Prostate gland (tissue), 2 donors: ENCODE results near the gene SLC25A21. TPM values are rescaled to one million over a fixed set of nuclear protein-coding genes. Genes with fewer than 3 reads are reported as not detected.

Experiments used
- DNase-seq: peaks from one replicate; pipeline ENCODE4 v3.0.0-alpha.2; 2019; ENCODE audit warnings: low spot score
- H3K27ac ChIP-seq, 2 donors: fragments of 200-600 bp; sonication (generic); 2 replicates each; pipeline ENCODE4 v1.5.1; 2017 to 2019
- H3K27me3 ChIP-seq: fragments of 200-600 bp; sonication (generic); replicated peaks from 2 replicates; pipeline ENCODE4 v1.5.1; 2019; ENCODE audit not compliant: insufficient read depth
- H3K36me3 ChIP-seq, 2 donors: fragments of 200-600 bp; sonication (generic); 1 replicate in 1 of 2; 2 replicates in 1 of 2; pipeline versions ENCODE4 v1.5.1 to v1.8.1; 2017 to 2019
- H3K4me1 ChIP-seq: fragments of 200-600 bp; sonication (generic); replicated peaks from 2 replicates; pipeline ENCODE4 v1.5.1; 2019
- H3K4me3 ChIP-seq, 2 donors: fragments of 200-600 bp; sonication (generic); 2 replicates each; pipeline ENCODE4 v1.5.1; 2017 to 2019
- H3K9me3 ChIP-seq: fragments of 200-600 bp; sonication (generic); 2 replicates; pipeline ENCODE4 v1.5.1; 2017
- POLR2A ChIP-seq: fragments of 450-650 bp; IDR thresholded peaks from one replicate; pipeline ENCODE4 v1.6.1; 2016; ENCODE audit warnings: antibody characterized with exemption, mild to moderate bottlenecking
- POLR2AphosphoS5 ChIP-seq: sonication (generic); formaldehyde crosslinking; IDR thresholded peaks from one replicate; pipeline ENCODE4 v1.6.1; 2017; ENCODE audit warnings: antibody characterized with exemption
- WGBS: methylation state at CpG from one replicate; pipeline ENCODE4 v1.1.5; 2018; 5-methylcytosine and 5-hydroxymethylcytosine counted together
- intact Hi-C: fragments of 100-400 bp; cut with DNase I; formaldehyde crosslinking; loops from one replicate; pipeline ENCODE4 v1.14.2; 2022
- total RNA-seq, 2 donors: library from RNA; depleted of rRNA; stranded (reverse); fragments of >200 nt; gene quantifications; one replicate each; pipeline ENCODE4 v1.1.0, GENCODE V29; 2016
- TF ChIP-seq, protein P1 (sequence below), 4 experiments: fragments of 200-600 bp in 2 of 4; fragments of 450-650 bp in 2 of 4; sonication (generic) in 2 of 4; IDR thresholded peaks; 1 replicate in 3 of 4; 2 replicates in 1 of 4; pipeline ENCODE4 v1.5.1; 2016 to 2019; ENCODE audit warnings: antibody characterized with exemption in 4 of 4, mild to moderate bottlenecking in 2 of 4, moderate library complexity in 2 of 4

Gene SLC25A21
- total RNA-seq, 2 donors from 2014 or later, result 1.5 to 7.7 TPM

GRCh38 chr14:36653962-36654793 is 518.2 kb downstream of the SLC25A21 start:
- intact Hi-C loops, result no loop called here
- WGBS, result 51% methylated on average over 31 of the region's 31 CpGs

GRCh38 chr14:36653413-36653812 is 519.0 kb downstream of the SLC25A21 start:
- H3K9me3 ChIP-seq, result no peaks in the 10 kb centered on the region
- TF ChIP-seq POLR2AphosphoS5, result no peak
- no peaks in the 10 kb centered on the region for H3K4me1 ChIP-seq
- intact Hi-C loops, result no loop called here
- WGBS, result 56% methylated on average over 3 of the region's 3 CpGs
- no peak overlapping the region for H3K4me3 ChIP-seq
- DNase-seq, result no peak
- no peak overlapping the region for H3K27ac ChIP-seq
- H3K27me3 ChIP-seq, result no peaks in the 10 kb centered on the region
- H3K36me3 ChIP-seq, result no peaks in the 10 kb centered on the region

More at GRCh38 chr14:36653962-36654793, 518.2 kb downstream of the SLC25A21 start:
- H3K9me3 ChIP-seq, result no peaks in the 10 kb centered on the region
- H3K4me1 ChIP-seq, result no peaks in the 10 kb centered on the region
- H3K27ac ChIP-seq, result no peak overlapping the region
- no peaks in the 10 kb centered on the region for H3K36me3 ChIP-seq
- TF ChIP-seq, protein P1, sequence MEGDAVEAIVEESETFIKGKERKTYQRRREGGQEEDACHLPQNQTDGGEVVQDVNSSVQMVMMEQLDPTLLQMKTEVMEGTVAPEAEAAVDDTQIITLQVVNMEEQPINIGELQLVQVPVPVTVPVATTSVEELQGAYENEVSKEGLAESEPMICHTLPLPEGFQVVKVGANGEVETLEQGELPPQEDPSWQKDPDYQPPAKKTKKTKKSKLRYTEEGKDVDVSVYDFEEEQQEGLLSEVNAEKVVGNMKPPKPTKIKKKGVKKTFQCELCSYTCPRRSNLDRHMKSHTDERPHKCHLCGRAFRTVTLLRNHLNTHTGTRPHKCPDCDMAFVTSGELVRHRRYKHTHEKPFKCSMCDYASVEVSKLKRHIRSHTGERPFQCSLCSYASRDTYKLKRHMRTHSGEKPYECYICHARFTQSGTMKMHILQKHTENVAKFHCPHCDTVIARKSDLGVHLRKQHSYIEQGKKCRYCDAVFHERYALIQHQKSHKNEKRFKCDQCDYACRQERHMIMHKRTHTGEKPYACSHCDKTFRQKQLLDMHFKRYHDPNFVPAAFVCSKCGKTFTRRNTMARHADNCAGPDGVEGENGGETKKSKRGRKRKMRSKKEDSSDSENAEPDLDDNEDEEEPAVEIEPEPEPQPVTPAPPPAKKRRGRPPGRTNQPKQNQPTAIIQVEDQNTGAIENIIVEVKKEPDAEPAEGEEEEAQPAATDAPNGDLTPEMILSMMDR (IDR thresholded peaks at IDR 0.05), result no peak
- TF ChIP-seq POLR2A, result no peak
- no peak for TF ChIP-seq POLR2AphosphoS5
- no peak for DNase-seq
- no peak overlapping the region for H3K4me3 ChIP-seq
- H3K27me3 ChIP-seq, result no peaks in the 10 kb centered on the region

GRCh38 chr14:36652542-36653201 is 519.7 kb downstream of the SLC25A21 start:
- Histone ChIP-seq H3K27ac (no peak overlapping the region), H3K36me3 (no peaks in the 10 kb centered on the region), H3K4me1 (no peaks in the 10 kb centered on the region), H3K27me3 (no peaks in the 10 kb centered on the region), H3K9me3 (no peaks in the 10 kb centered on the region), H3K4me3 (no peak overlapping the region)
- no peak for TF ChIP-seq POLR2A
- TF ChIP-seq, protein P1 (IDR thresholded peaks at IDR 0.05), result no peak
- no peak for DNase-seq
- intact Hi-C loops, result no loop called here

DNA sequence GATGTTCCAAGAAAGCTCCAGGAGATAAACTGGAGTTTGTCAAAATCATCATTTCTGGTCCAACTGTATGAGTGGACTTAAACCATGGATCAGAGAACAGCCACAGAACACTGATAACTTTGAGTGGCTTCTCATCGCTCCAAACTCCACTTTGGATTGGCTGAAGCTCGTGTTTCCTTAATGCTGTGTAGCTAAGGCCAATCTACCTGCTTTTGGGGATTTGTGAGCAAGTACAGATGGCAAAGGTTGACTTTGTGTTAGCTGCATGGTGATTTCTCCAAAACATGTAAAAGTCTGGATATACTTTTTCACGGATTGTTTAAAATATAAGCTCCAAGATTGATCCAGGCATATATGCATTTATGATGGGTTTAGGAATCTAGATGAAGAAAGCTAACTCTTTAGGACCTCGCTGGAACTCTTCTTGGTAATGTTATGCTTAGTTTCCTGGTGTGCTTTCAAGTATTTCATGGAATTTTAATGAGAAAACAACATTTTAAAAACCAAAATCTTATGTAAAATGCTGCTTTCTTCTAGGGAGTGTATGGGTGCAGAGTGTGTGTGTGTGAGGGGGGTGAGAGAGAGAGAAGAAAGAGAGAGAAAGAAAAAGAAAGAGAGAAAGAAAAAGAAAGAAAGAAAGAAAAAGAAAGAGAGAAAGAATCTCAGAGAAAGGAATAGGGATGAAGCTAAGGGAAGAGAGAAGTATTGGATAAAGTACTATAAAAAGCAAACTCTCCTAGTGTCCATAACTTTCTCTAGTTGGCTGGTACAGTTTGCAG is 522.3 kb downstream of the SLC25A21 start:
- no peaks in the 10 kb centered on the region for H3K9me3 ChIP-seq
- H3K4me1 ChIP-seq, result no peaks in the 10 kb centered on the region
- H3K27me3 ChIP-seq, result peaks cover 4% of the 10 kb centered on the region
- WGBS, result 52% methylated on average over 4 of the region's 4 CpGs
- TF ChIP-seq POLR2AphosphoS5 (no peak), POLR2A (no peak)
- TF ChIP-seq, protein P1 (IDR thresholded peaks at IDR 0.05), result no peak
- no peak overlapping the region for H3K27ac ChIP-seq
- H3K4me3 ChIP-seq, result no peak overlapping the region
- no peak for DNase-seq
- H3K36me3 ChIP-seq, result no peaks in the 10 kb centered on the region
- intact Hi-C loops, result no loop called here
